ENCODE measurements around the gene NPC2.

NPC2 gene

DNA sequence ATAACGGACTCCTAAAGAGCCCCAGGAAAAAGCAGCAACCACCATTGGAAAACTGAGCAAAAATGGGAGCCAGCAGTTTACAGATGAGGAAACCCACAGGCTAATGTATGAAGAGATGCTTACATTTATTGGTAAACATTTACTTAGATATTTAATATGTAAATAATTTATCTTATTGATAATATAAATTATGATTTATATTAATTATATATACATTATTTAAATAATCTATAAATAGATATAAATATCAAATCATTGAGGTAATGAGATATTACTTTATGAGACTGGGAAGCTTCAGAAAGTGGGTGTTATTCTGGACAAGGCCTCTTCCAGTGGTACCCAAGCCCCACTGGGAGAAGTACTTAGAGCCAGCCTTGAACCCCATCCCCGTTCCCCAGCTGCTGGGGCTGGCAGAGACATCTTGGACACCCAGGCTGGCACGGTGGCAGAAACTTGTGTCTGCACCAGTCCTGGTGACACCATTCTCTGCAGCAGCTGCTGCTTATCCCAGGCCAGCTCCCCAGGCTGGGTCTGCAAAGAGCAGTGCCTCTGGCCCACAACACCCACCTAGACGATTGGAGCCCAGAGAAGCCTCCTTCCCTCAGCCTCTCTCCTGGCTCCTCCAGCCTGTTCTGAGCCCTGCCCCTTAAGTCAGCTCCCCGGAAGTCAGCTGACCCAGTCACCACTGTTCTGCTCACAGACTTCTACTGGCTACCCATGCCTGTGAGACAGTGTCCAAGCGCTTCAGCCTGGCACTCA is 26.4 kb upstream of the NPC2 start:
- no peak for DNase-seq (ENCODE audit: low read depth in 2 of 2)

DNA sequence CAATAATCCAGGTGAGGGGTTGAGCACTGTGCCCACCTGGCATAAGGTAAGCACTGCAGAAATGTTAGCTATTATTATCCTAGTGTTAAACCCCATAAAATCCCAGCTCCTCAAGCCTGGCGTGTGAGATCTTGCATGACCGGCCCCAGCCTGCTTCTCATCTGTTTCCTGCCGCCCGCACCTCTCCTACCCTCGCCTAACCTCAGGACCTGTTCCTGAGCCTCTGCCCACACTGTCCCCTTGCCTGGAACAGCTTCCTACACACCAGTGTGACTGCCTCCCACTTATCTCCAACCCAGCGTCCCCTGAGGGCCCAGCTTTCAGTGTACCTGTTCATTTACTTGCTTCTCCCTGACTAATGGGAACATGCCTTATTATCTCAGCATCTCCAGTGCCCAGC is 25.1 kb upstream of the NPC2 start:
- DNase-seq (ENCODE audit: low read depth in 2 of 2), result no peak

- no peak for DNase-seq (ENCODE audit: low read depth in 2 of 2)
Observed at GRCh38 chr14:74517731-74518130, 24.6 kb upstream of the NPC2 start.

DNA sequence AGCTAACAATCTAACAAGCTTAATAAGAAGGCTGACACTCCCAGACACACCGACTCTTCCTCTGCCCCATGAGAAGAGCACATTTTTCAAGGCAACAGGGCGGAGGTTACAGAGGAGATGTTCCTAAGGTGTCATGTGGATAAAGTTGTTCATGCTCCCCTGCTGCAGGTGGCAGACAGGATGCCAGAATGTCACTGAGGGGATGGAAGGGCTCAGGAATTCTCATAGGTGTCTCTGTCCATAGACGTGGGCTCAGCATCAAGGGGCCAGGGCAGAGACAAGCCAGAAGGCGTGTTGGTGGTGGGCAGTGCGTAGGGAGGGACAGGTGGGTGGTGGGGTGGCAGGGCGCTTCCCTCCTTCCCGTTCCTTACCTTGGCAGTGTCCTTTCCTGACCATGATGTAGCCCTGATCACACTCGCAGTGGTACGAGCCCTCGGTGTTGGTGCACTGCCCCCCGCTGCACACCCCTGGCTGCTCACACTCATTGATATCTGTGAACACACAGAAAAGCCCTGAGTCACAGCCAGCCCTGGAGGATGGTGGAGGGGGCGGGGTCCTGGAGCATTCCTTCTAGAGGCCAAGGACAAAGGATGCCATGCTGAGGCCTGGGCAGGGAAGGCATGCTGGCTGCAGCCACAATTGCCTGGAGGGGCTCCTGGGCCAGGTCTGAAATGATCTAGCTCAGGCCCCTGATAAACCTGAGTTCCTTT is 23.5 kb upstream of the NPC2 start:
- DNase-seq (ENCODE audit: low read depth in 2 of 2), result no peak

GRCh38 chr14:74515891-74516412 is 22.8 kb upstream of the NPC2 start:
- DNase-seq (ENCODE audit: low read depth in 2 of 2), result no peak

- DNase-seq (ENCODE audit: low read depth in 2 of 2), result no peak
Observed at GRCh38 chr14:74514471-74514941, 21.4 kb upstream of the NPC2 start.

DNA sequence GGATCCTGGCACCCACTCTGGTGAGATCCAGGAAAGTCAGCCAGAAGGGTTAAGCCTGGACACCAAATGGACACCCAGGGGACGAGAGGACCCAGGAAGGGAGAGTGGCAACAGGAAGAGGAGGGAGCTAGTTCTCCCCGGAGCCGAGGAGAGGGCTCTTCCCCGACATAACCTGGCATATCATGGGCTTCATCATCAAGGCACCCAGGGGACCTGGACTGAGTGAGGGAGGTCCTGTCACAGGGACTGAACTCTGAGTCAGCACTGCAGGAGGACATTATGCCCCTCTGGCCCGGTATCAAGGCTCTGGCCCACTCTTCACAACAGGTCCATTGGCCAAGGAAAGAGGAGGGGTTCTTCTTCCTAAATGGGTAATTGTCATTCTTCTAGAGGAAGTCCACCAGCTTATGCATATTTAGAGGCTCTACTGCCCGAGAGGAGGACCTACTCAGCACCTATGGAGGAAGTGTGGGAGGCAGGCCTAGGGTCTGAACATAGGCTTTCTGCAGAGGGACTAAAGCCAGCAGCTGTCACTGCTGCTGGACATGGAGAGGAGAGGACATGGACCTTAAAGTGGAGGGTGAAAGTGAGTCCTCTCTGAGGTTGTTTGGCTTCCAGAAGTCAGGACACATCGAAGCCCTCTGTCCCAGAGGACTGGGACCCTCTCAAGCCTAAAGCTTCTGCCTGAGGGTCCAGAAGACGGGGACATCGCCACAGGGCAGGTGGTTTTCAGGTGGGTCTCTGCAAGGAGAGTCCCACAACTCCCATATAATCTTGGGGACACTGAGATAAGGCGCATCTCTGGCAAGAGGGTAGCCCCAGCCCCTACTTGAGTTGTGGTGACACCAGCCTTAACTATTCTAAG is 19.1 kb upstream of the NPC2 start:
- no peak for DNase-seq (ENCODE audit: low read depth in 2 of 2)

DNA sequence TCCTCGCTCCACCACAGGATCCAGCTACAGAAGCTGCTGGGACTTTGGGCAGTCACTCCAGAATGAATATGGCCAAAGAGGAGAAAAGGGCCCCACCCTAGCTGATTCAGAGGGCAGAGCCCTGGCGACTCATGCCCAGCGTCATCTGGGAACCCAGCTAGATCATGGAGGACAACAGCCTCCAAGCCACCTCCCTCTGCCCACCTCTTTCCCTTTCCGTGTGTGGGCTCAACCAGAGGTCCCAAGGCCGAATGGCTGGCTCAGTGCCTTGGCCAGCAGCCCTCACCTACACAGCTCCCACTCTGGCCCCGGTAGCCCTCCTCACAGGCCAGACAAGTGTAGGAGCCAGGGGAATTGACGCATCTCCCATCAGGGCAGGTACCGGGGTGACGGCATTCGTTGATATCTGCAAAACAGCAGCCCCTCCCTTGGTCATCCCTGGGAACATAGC is 17.9 kb upstream of the NPC2 start:
- DNase-seq (ENCODE audit: low read depth in 2 of 2), result no peak

- DNase-seq (ENCODE audit: low read depth in 2 of 2), result no peak
Observed at GRCh38 chr14:74510223-74510931, 17.3 kb upstream of the NPC2 start.

DNA sequence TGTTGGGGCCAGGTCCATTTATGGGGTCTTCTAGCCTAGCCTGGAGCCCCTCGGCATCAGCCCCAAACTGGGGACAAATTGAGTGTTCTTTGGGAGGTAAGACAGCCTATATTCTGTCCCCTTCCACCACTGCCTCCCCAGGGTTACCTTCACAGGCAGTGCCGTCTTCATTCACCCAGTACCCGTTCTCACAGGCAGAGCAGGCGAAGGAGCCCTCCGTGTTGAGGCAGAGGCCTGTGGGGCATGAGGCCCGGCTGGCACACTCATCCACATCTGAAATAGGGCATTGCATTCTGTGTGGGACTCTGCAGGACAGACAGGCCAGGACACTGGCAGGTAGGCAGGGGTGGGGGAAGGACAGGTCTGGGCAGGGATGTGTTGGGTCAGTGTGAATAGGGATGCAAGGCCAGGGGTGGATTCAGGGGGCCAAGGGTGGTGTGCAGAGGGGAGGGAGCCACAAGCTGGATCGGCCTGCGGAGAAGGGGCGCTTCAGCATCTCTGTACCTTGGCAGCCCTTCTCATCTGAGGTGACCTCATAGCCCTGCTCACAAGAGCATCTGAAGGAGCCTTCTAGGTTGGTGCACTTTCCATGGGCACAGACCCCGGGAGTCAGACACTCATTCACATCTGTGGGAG is 16.6 kb upstream of the NPC2 start:
- DNase-seq (ENCODE audit: low read depth in 2 of 2), result no peak

DNA sequence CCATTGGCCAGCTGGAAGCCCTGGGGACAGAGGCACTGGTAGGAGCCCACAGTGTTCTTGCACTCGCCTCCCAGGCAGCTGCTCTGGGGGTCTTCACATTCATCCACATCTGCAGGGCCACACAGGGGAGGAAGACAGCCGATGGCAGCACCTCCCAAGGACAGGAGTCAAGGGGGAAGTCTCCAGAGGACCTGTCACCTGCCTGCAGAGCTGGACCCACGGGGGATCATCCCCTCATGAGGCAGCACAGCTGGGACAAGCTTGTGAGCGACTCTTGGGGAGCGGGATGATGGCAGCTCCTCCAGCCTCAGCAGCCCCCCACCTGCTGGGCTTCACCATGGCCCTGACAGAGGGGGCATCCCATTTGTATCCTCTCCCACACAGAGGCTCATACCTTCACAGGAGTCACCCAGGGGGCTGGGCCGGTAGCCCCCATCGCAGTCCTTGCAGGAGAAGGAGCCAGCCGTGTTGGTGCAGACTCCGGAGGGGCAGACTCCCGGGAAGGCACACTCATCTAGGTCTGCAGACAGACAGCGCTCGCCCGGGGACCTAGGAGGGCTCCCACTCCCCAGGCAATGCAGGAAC is 15.8 kb upstream of the NPC2 start:
- DNase-seq (ENCODE audit: low read depth in 2 of 2), result no peak

DNA sequence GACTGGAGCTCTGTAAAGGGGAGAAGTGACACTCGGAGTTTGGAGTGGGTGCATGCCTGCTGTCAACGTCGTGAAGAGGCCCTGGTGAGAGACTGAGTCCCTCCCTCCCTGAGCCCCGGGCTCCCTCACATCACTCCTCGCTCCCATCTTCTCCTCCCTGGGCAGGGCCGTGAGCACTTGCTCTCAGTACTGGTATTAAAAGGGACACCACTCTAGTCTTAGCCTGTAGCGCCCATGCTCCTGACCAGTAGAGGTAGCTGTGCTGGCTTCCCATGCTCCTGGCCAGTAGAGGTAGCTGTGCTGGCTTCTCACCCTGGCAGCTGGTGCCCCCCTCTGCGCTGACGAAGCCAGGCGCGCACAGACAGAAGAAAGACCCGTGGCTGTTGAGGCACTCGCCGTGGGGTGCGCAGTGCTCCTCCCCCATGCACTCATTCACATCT is 15.2 kb upstream of the NPC2 start:
- no peak for DNase-seq (ENCODE audit: low read depth in 2 of 2)

DNA sequence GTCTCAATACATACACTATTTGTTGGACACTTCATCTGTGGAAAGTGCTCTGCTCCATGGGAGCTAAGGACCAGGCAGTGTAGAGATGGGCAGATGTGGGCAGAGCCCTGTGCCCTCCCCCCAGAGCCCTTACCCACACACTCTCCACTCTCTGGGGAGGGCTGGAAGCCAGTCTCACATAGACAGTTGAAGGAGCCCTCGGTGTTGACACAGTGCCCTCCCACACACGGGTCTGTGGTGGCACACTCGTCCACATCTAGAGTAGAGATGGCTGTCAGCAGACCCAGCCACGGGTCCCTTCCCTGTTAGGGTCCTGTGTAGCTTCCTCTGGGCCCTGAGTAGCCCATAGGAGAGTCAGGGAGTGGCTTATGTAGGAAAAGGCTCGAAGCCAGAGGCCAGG is 14.7 kb upstream of the NPC2 start:
- DNase-seq (ENCODE audit: low read depth in 2 of 2), result no peak

DNA sequence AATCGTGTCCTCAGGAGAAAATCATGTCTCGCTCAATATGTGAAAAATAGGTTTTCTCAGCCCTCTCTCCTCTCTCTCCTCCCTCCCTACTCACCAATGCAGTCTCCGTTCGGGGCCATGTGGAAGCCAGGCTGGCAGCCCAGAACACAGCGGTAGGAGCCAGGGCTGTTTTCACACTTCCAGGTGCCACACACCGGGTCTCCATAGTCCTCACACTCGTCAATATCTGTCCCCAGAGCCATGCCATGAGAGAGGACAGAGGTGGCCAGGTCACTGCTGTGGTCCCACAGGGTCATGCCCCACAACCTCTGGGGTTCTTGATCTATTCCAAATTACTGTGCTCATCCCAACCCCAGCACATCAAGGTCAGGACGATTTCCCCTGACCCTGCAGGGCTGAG is 14.0 kb upstream of the NPC2 start:
- no peak for DNase-seq (ENCODE audit: low read depth in 2 of 2)

DNA sequence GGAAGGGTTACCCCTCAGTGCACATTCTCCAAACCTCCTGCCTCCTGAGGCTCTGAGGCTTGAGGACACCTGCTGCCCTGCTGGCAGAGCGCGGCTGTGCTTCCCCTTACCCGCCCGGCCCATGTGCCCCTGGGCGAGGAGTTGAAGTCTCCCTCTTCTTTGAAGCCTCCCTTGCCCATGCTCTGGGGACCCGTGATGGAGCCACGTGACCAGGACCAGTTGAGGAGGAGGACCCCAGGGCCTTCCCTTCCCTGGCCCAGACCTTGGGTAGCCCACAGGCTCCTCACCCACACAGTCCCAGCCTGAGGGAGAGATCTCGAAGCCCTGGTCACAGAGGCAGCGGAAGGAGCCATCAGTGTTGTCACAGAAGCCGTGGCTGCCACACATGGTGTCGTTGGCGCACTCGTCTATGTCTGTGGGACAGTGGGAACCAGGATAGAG is 13.3 kb upstream of the NPC2 start:
- DNase-seq (ENCODE audit: low read depth in 2 of 2), result no peak

GRCh38 chr14:74505831-74506230 is 12.7 kb upstream of the NPC2 start:
- no peak for DNase-seq (ENCODE audit: low read depth in 2 of 2)

GRCh38 chr14:74504874-74505720 is 12.0 kb upstream of the NPC2 start:
- no peak for DNase-seq (ENCODE audit: low read depth in 2 of 2)

GRCh38 chr14:74504412-74504811 is 11.3 kb upstream of the NPC2 start:
- no peak for DNase-seq (ENCODE audit: low read depth in 2 of 2)

GRCh38 chr14:74503938-74504335 is 10.8 kb upstream of the NPC2 start:
- no peak for DNase-seq (ENCODE audit: low read depth in 2 of 2)

Measured in stimulated activated CD4-positive, alpha-beta T cell treated with anti-CD3 and anti-CD28 coated beads, Interleukin-12 subunit alpha, Interleukin-12 subunit beta, amount 100 ng/mL, for 24 hours (primary cell).